H1 (cell line): Measurements from ENCODE around the gene GNB1L. TPM values are rescaled to one million over a fixed set of nuclear protein-coding genes. Genes with fewer than 3 reads are reported as not detected.

Source experiments
- HDAC6 ChIP-seq: IDR thresholded peaks from one replicate; pipeline ENCODE4 v1.7.1; 2012; ENCODE audit warnings: low read depth, mild to moderate bottlenecking, inconsistent platforms, low read length, moderate library complexity
- USF2 ChIP-seq: IDR thresholded peaks from 2 replicates; pipeline ENCODE4 v1.6.1; 2011; ENCODE audit warnings: low read length, improper control_type of control experiment
- polyA plus RNA-seq, 7 experiments: library from polyadenylated mRNA; depleted of rRNA in 3 of 7; stranded (reverse) in 5 of 7; unstranded in 2 of 7; fragments of >200 nt in 5 of 7; fragments of 200-250 nt in 2 of 7; gene quantifications; 1 replicate in 5 of 7; 2 replicates in 1 of 7; 4 replicates in 1 of 7; pipeline versions ENCODE4 v1.2.1 to v1.2.3, GENCODE V29; 2011 to 2013; ENCODE audit warnings: missing spikeins in 2 of 7, mixed read lengths in 2 of 7
- total RNA-seq: library from RNA; stranded (reverse); fragmentation: NEBNext Ultra II Directional; extraction: Animal tissue kit (Norgen Biotek cat#: 25700); gene quantifications from 2 replicates; pipeline ENCODE4 v1.2.1, GENCODE V29; 2021

Gene GNB1L
- total and polyA plus RNA-seq, 2 of the 8 experiments (the other 6 are each of a cell fraction or from before 2014, with no cell fraction given) = 14.0 to 15.6 TPM

GRCh38 chr22:19865141-19865829 is 10.6 kb upstream of the GNB1L start (continued):
- TF ChIP-seq USF2 (no peak), HDAC6 (no peak)
